PC-3 (cell line): Measurements from ENCODE around the gene BIRC3.

Source experiments
- EZH2 ChIP-seq: fragments of 300-600 bp; sonication (generic); IDR thresholded peaks from one replicate; pipeline ENCODE4 v1.6.1; 2017; ENCODE audit warnings: antibody characterized with exemption, mild to moderate bottlenecking, low read length; ENCODE audit not compliant: unreplicated experiment
- TF ChIP-seq, protein P1 (sequence below): fragments of 300-600 bp; sonication (generic); conservative IDR thresholded peaks from 2 replicates; pipeline ENCODE4 v1.5.1; 2017; ENCODE audit warnings: antibody characterized with exemption, low read depth, mild to moderate bottlenecking, low read length

DNA sequence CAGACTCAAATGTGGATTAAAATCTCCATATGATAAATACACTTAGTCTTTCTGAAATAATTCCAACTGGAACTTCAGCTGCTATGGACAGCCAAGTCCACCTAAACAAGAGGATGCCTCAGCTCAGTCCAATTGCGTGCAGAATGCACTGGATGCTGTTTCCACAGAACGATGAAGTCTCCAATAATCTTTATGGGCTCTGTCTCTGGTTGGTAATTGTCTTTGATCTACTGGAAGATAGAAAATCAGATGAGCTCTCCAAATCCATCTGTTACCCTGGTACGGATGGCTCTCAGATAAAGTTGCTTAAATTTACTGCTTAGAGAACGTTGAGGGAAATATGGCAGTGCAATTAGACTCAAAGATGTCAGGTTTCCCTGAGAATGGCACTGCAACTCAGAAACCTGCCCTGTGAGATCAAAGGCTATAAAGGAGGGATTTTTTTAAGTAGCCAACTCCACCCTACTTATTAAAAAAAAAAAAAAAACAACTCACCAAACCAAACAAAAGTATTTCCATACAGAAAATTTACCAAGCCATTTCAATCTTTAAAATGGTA is 859 bp upstream of the BIRC3 start:
- TF ChIP-seq, protein P1, sequence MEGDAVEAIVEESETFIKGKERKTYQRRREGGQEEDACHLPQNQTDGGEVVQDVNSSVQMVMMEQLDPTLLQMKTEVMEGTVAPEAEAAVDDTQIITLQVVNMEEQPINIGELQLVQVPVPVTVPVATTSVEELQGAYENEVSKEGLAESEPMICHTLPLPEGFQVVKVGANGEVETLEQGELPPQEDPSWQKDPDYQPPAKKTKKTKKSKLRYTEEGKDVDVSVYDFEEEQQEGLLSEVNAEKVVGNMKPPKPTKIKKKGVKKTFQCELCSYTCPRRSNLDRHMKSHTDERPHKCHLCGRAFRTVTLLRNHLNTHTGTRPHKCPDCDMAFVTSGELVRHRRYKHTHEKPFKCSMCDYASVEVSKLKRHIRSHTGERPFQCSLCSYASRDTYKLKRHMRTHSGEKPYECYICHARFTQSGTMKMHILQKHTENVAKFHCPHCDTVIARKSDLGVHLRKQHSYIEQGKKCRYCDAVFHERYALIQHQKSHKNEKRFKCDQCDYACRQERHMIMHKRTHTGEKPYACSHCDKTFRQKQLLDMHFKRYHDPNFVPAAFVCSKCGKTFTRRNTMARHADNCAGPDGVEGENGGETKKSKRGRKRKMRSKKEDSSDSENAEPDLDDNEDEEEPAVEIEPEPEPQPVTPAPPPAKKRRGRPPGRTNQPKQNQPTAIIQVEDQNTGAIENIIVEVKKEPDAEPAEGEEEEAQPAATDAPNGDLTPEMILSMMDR, result no peak
- TF ChIP-seq EZH2, result no peak
